ENCODE data around the gene RTP5.
"Not testable (repeated sequence)": the region's sequence is repeated elsewhere in the genome, so short reads cannot be mapped to it uniquely, and the experiment has no call there.

The RTP5 gene

GRCh38 chr2:241869087-241869961 lies at the start of gene RTP5:
RTP5 (plus strand) TSS chr2:241869729; CDS start chr2:241869757, 28 bp downstream.
- DNase-seq, result no peak

GRCh38 chr2:241819947-241820624 lies 49.4 kb upstream of the RTP5 start:
- not testable (repeated sequence) for DNase-seq

- DNase-seq, result no peak
These were observed 48.7 kb upstream of the RTP5 start for GRCh38 chr2:241820625-241821384.

GRCh38 chr2:241821460-241822263 lies 47.9 kb upstream of the RTP5 start:
- DNase-seq, result no peak

GRCh38 chr2:241822264-241822623 lies 47.3 kb upstream of the RTP5 start:
- DNase-seq, result no peak

- not testable (repeated sequence) for DNase-seq
These were observed 45.7 kb upstream of the RTP5 start for GRCh38 chr2:241823531-241824437.

- no peak for DNase-seq
These were observed 42.1 kb upstream of the RTP5 start for GRCh38 chr2:241827394-241827793.

GRCh38 chr2:241833101-241833663 lies 36.3 kb upstream of the RTP5 start:
- DNase-seq, result no peak

- not testable (repeated sequence) for DNase-seq
These were observed 35.6 kb upstream of the RTP5 start for GRCh38 chr2:241833756-241834526.

- no peak for DNase-seq
These were observed 34.9 kb upstream of the RTP5 start for GRCh38 chr2:241834527-241835210.

- no peak for DNase-seq
These were observed 33.9 kb upstream of the RTP5 start for GRCh38 chr2:241835611-241836010.

GRCh38 chr2:241836292-241836691 lies 33.2 kb upstream of the RTP5 start:
- DNase-seq, result no peak

GRCh38 chr2:241837197-241837965 lies 32.1 kb upstream of the RTP5 start:
- no peak for DNase-seq

- DNase-seq, result no peak
These were observed 28.1 kb upstream of the RTP5 start for GRCh38 chr2:241841181-241842066.

GRCh38 chr2:241842067-241842415 lies 27.5 kb upstream of the RTP5 start:
- no peak for DNase-seq

- DNase-seq, result no peak
These were observed 26.8 kb upstream of the RTP5 start for GRCh38 chr2:241842620-241843211.

GRCh38 chr2:241843321-241844065 lies 26.0 kb upstream of the RTP5 start:
- DNase-seq, result no peak
